Lower lobe of right lung (tissue), 2 donors: Measurements from ENCODE around the gene PRMT1. TPM values are rescaled to one million over a fixed set of nuclear protein-coding genes. Genes with fewer than 3 reads are reported as not detected.
"Not testable (repeated sequence)": the region's sequence is repeated elsewhere in the genome, so short reads cannot be mapped to it uniquely, and the experiment has no call there.

Experiments
- ATAC-seq, 2 donors: fragments of 200-7000 bp; cut with Tn5 transposase; one replicate each; pipeline ENCODE4 v1.9.1; 2020 to 2022; ENCODE audit warnings: mild to moderate bottlenecking in 2 of 2, moderate library complexity in 2 of 2
- DNase-seq: peaks from one replicate; pipeline ENCODE4 v3.0.0-alpha.2; 2020
- H3K27ac ChIP-seq: fragments of 200-600 bp; one replicate; pipeline ENCODE4 v1.8.0; 2022
- H3K27me3 ChIP-seq: fragments of 200-600 bp; one replicate; pipeline ENCODE4 v1.8.0; 2022; ENCODE audit warnings: low read depth
- H3K36me3 ChIP-seq: fragments of 200-600 bp; one replicate; pipeline ENCODE4 v1.8.0; 2022; ENCODE audit warnings: mild to moderate bottlenecking
- H3K4me1 ChIP-seq: fragments of 200-600 bp; one replicate; pipeline ENCODE4 v1.8.0; 2022
- H3K4me3 ChIP-seq: fragments of 200-600 bp; one replicate; pipeline ENCODE4 v1.8.0; 2022; ENCODE audit warnings: mild to moderate bottlenecking
- H3K9me3 ChIP-seq: fragments of 200-600 bp; one replicate; pipeline ENCODE4 v1.8.0; 2022
- CTCF ChIP-seq: fragments of 200-600 bp; IDR thresholded peaks from one replicate; pipeline ENCODE4 v1.8.0; 2022; ENCODE audit warnings: antibody characterized with exemption, mild to moderate bottlenecking
- intact Hi-C: fragments of 100-400 bp; cut with DNase I; formaldehyde crosslinking; loops from one replicate; pipeline ENCODE4 v1.11.0; 2022
- microRNA-seq: library from miRNA; unstranded; fragments of <30 nt; microRNA quantifications from one replicate; pipeline ENCODE4 v1.2.0, GENCODE V29; 2020; ENCODE audit warnings: borderline number of aligned reads
- total RNA-seq: library from RNA; stranded (reverse); fragmentation: NEBNext Ultra II Directional; extraction: Animal tissue kit (Norgen Biotek cat#: 25700); gene quantifications from one replicate; pipeline ENCODE4 v1.2.1, GENCODE V29; 2021
- donor health status: DM: no; HTN: yes; CAD: no; lungs with severe emphysema.

Gene PRMT1
- total RNA-seq, 1 donor from 2014 or later, result 88.3 TPM

GRCh38 chr19:49718991-49719390, 41.9 kb downstream of the PRMT1 start:
- ATAC-seq, result no peak
- Histone ChIP-seq H3K27ac (no peak overlapping the region), H3K36me3 (no peaks in the 10 kb centered on the region), H3K9me3 (no peaks in the 10 kb centered on the region), H3K27me3 (no peaks in the 10 kb centered on the region), H3K4me1 (peaks cover 5% of the 10 kb centered on the region), H3K4me3 (no peak overlapping the region)
- intact Hi-C loops, result no loop called here
- no peak for DNase-seq
- TF ChIP-seq CTCF, result no peak

- intact Hi-C loops, DNase-seq: not testable (repeated sequence)
These were observed 42.3 kb downstream of the PRMT1 start for GRCh38 chr19:49719420-49719819.

GRCh38 chr19:49727217-49728030, 50.4 kb downstream of the PRMT1 start:
- no peak for TF ChIP-seq CTCF
- intact Hi-C loops, result no loop called here
- no peaks in the 10 kb centered on the region for H3K4me1 ChIP-seq
- H3K9me3 ChIP-seq, result no peaks in the 10 kb centered on the region
- no peaks in the 10 kb centered on the region for H3K27me3 ChIP-seq
- peak; percentile 39 to 56 for ATAC-seq
- H3K36me3 ChIP-seq, result no peaks in the 10 kb centered on the region
- peak overlapping the region; percentile 37 for H3K27ac ChIP-seq
- H3K4me3 ChIP-seq, result peak overlapping the region; percentile 14
- no peak for DNase-seq

More at GRCh38 chr19:49719420-49719819, 42.3 kb downstream of the PRMT1 start:
- H3K36me3 ChIP-seq, H3K27me3 ChIP-seq, H3K27ac ChIP-seq, H3K9me3 ChIP-seq, H3K4me1 ChIP-seq, H3K4me3 ChIP-seq, ATAC-seq: not testable (repeated sequence)

- no peaks in the 10 kb centered on the region for H3K27me3 ChIP-seq
- H3K4me3 ChIP-seq, result no peak overlapping the region
- no peaks in the 10 kb centered on the region for H3K36me3 ChIP-seq
- no peaks in the 10 kb centered on the region for H3K4me1 ChIP-seq
- H3K27ac ChIP-seq, result no peak overlapping the region
- intact Hi-C loops, result no loop called here
- no peaks in the 10 kb centered on the region for H3K9me3 ChIP-seq
- ATAC-seq, result no peak
- TF ChIP-seq CTCF, result no peak
- no peak for DNase-seq
These were observed 53.1 kb downstream of the PRMT1 start for GRCh38 chr19:49730166-49730565.

Small RNAs within 50 kb of the gene (microRNA-seq; reads per million reads assigned to microRNA genes)
- gene MIR5088, result not detected

Other genes starting within 250 kb of the PRMT1 start
- 0.56 TPM for gene SLC17A7, start 235.7 kb upstream of the PRMT1 start, total RNA-seq
- 63.2 TPM for gene PIH1D1, start 225.5 kb upstream of the PRMT1 start, total RNA-seq
- gene ALDH16A1, start 224.0 kb upstream of the PRMT1 start, total RNA-seq, result 33.7 TPM
- gene FLT3LG, start 203.1 kb upstream of the PRMT1 start, total RNA-seq, result 12.8 TPM
- 1,820 TPM for gene RPL13A, start 189.7 kb upstream of the PRMT1 start, total RNA-seq
- gene RPS11, start 180.8 kb upstream of the PRMT1 start, total RNA-seq, result 1,649 TPM
- gene FCGRT, start 164.6 kb upstream of the PRMT1 start, total RNA-seq, result 385 TPM
- gene RCN3, start 149.3 kb upstream of the PRMT1 start, total RNA-seq, result 28.1 TPM
- 47.2 TPM for gene NOSIP, start 96.7 kb upstream of the PRMT1 start, total RNA-seq
- 7.6 TPM for gene PRRG2, start 96.0 kb upstream of the PRMT1 start, total RNA-seq
- gene PRR12, start 86.1 kb upstream of the PRMT1 start, total RNA-seq, result 32.0 TPM
- 114 TPM for gene RRAS, start 37.1 kb upstream of the PRMT1 start, total RNA-seq
- gene SCAF1, start 35.1 kb upstream of the PRMT1 start, total RNA-seq, result 59.4 TPM
- gene IRF3, start 11.4 kb upstream of the PRMT1 start, total RNA-seq, result 99.8 TPM
- gene BCL2L12, start 11.3 kb upstream of the PRMT1 start, total RNA-seq, result 17.0 TPM
- 2.1 TPM for gene ADM5, start 12.3 kb downstream of the PRMT1 start, total RNA-seq
- 3.8 TPM for gene CPT1C, start 13.8 kb downstream of the PRMT1 start, total RNA-seq
- gene TSKS, start 86.0 kb downstream of the PRMT1 start, total RNA-seq, result 1.2 TPM
- 67.6 TPM for gene AP2A1, start 89.7 kb downstream of the PRMT1 start, total RNA-seq
- 24.0 TPM for gene FUZ, start 136.0 kb downstream of the PRMT1 start, total RNA-seq
- gene MED25, start 141.0 kb downstream of the PRMT1 start, total RNA-seq, result 65.8 TPM
- 124 TPM for gene PTOV1, start 173.9 kb downstream of the PRMT1 start, total RNA-seq
- 78.0 TPM for gene PNKP, start 190.3 kb downstream of the PRMT1 start, total RNA-seq
- gene AKT1S1, start 200.1 kb downstream of the PRMT1 start, total RNA-seq, result 29.7 TPM
- 53.1 TPM for gene TBC1D17, start 200.4 kb downstream of the PRMT1 start, total RNA-seq
- 1.6 TPM for gene IL4I1, start 219.6 kb downstream of the PRMT1 start, total RNA-seq